Adrenal gland (tissue), 12 donors: ENCODE measurements around the gene FIP1L1. TPM values are rescaled to one million over a fixed set of nuclear protein-coding genes. Genes with fewer than 3 reads are reported as not detected.
A peak's percentile ranks its signal among the peaks of the same experiment; 100 is the strongest.

Experiments
- DNase-seq, 7 donors: peaks; one replicate each; pipeline ENCODE4 v3.0.0-alpha.2; 2019 to 2020
- H3K27ac ChIP-seq, 5 donors: fragments of 200-600 bp; sonication (generic) in 4 of 5; 1 replicate in 3 of 5; 2 replicates in 2 of 5; pipeline versions ENCODE4 v1.5.1 to v1.8.0; 2016 to 2020; ENCODE audit warnings: mild to moderate bottlenecking in 1 of 5
- H3K27me3 ChIP-seq: fragments of 200-600 bp; 2 replicates; pipeline ENCODE4 v1.8.0; 2021
- H3K36me3 ChIP-seq, 2 donors: fragments of 200-600 bp; replicated peaks in 1 of 2; 1 replicate in 1 of 2; 2 replicates in 1 of 2; pipeline versions ENCODE4 v1.5.1 to v1.8.0; 2018 to 2022
- H3K4me1 ChIP-seq, 2 donors: fragments of 200-600 bp; replicated peaks in 1 of 2; 1 replicate in 1 of 2; 2 replicates in 1 of 2; pipeline versions ENCODE4 v1.5.1 to v1.8.0; 2018 to 2021
- H3K4me3 ChIP-seq, 4 donors: fragments of 200-600 bp; sonication (generic) in 3 of 4; one replicate each; pipeline ENCODE4 v1.5.1; 2016 to 2018
- H3K9me3 ChIP-seq, 3 donors: fragments of 200-600 bp; sonication (generic) in 1 of 3; replicated peaks in 1 of 3; 1 replicate in 2 of 3; 2 replicates in 1 of 3; pipeline versions ENCODE4 v1.5.1 to v1.8.0; 2016 to 2021
- CTCF ChIP-seq, 6 experiments: fragments of 450-650 bp in 4 of 6; fragments of 200-600 bp in 2 of 6; sonication (generic) in 1 of 6; IDR thresholded peaks; 1 replicate in 5 of 6; 2 replicates in 1 of 6; pipeline versions ENCODE4 v1.5.1 to v1.8.0; 2016 to 2021; ENCODE audit warnings: antibody characterized with exemption in 6 of 6, mild to moderate bottlenecking in 2 of 6, moderate library complexity in 1 of 6
- POLR2A ChIP-seq, 2 donors: fragments of 450-650 bp; IDR thresholded peaks; one replicate each; pipeline ENCODE4 v1.6.1; 2017; ENCODE audit warnings: antibody characterized with exemption in 2 of 2, mild to moderate bottlenecking in 2 of 2, moderate library complexity in 1 of 2
- WGBS, 4 donors: extraction: QIAGEN DNeasy Blood & Tissue Kit in 2 of 4; methylation state at CpG; one replicate each; pipeline versions ENCODE4 v1.1.5 to v1.1.7; 2013 to 2017; 5-methylcytosine and 5-hydroxymethylcytosine counted together
- intact Hi-C, 2 donors: fragments of 100-400 bp; cut with DNase I; formaldehyde crosslinking; loops; one replicate each; pipeline versions ENCODE4 v1.14.1 to v1.15.0; 2022 to 2023
- polyA plus RNA-seq, 3 donors: library from polyadenylated mRNA; stranded (reverse); fragments of 200-250 nt in 2 of 3; fragments of 350-450 nt in 1 of 3; fragmentation: Illumina TruSeq in 1 of 3; extraction: RNeasy Lipid Tissue Mini Kit (QIAGEN cat#74804) in 1 of 3; gene quantifications; one replicate each; pipeline ENCODE4 v1.2.3, GENCODE V29; 2013 to 2014
- total RNA-seq, 9 donors: library from RNA; depleted of rRNA in 4 of 9; stranded (reverse); fragments of >200 nt in 4 of 9; fragments of 120-200 nt in 1 of 9; fragmentation: NEBNext Ultra II Directional in 1 of 9; extraction: Animal tissue kit (Norgen Biotek cat#: 25700) in 1 of 9; gene quantifications; one replicate each; pipeline versions ENCODE4 v1.1.0 to v1.2.4, GENCODE V29; 2013 to 2023
- donor health status: healthy with polysubstance abuse.
- donor health status: Bipolar disorder and iron deficiency.
- donor health status: DM: yes; HTN: yes; CAD: no.
- donor health status: DM: no; HTN: no; CAD: no.
- donor health status: DM: no; HTN: no; CAD: no.
- donor health status: DM: yes; HTN: yes; CAD: no.

FIP1L1 gene
- total and polyA plus RNA-seq, 12 donors: 28.5 to 77.9 (median 62.9) TPM

- no peak overlapping the region for H3K27ac ChIP-seq
- intact Hi-C loops: loop anchor here in 1 of 2 donors (10.0 kb wide), 1 partner anchor 183 kb away; no protein-coding TSS in a partner anchor
- TF ChIP-seq POLR2A (IDR thresholded peaks at IDR 0.05) (no peak), CTCF (IDR thresholded peaks at IDR 0.05) (no peak)
- H3K4me3 ChIP-seq: no peak overlapping the region
- peaks cover 4 to 36% of the 10 kb centered on the region in 2 donors for H3K4me1 ChIP-seq
- no peaks in the 10 kb centered on the region for H3K9me3 ChIP-seq
- WGBS, 4 donors: 87 to 94% (median 93%) methylated on average over 3 to 4 of the region's 4 CpGs
- H3K36me3 ChIP-seq: no peaks in the 10 kb centered on the region
- H3K27me3 ChIP-seq: no peaks in the 10 kb centered on the region
- peak in 1 of 7 donors; percentile 43 for DNase-seq
Measured at GRCh38 chr4:53501561-53501960, 124.1 kb downstream of the FIP1L1 start.

- intact Hi-C loops: loop anchor here in 1 of 2 donors (10.0 kb wide), 1 partner anchor 183 kb away; no protein-coding TSS in a partner anchor
- no peak overlapping the region for H3K4me3 ChIP-seq
- 82 to 94% (median 91%) methylated on average over 1 of the region's 1 CpG for WGBS, 4 donors
Measured at GRCh38 chr4:53502094-53502493, 124.7 kb downstream of the FIP1L1 start.

GRCh38 chr4:53505947-53506346, 128.5 kb downstream of the FIP1L1 start:
- no peak for TF ChIP-seq POLR2A (IDR thresholded peaks at IDR 0.05)
- no peak for TF ChIP-seq CTCF (IDR thresholded peaks at IDR 0.05)
- WGBS, 4 donors: 89 to 95% (median 92%) methylated on average over 2 of the region's 2 CpGs
- Histone ChIP-seq H3K27me3 (no peaks in the 10 kb centered on the region), H3K9me3 (no peaks in the 10 kb centered on the region), H3K27ac (no peak overlapping the region), H3K4me3 (no peak overlapping the region), H3K36me3 (no peaks in the 10 kb centered on the region), H3K4me1 (peaks cover 0 to 3% of the 10 kb centered on the region in 2 donors)
- intact Hi-C loops: loop anchor here in 1 of 2 donors (10.0 kb wide), 1 partner anchor 179 kb away; no protein-coding TSS in a partner anchor
- no peak for DNase-seq

More at GRCh38 chr4:53502094-53502493, 124.7 kb downstream of the FIP1L1 start:
- Histone ChIP-seq H3K36me3 (no peaks in the 10 kb centered on the region), H3K4me1 (peaks cover 4 to 31% of the 10 kb centered on the region in 2 donors), H3K27me3 (no peaks in the 10 kb centered on the region), H3K9me3 (no peaks in the 10 kb centered on the region), H3K27ac (no peak overlapping the region)
- TF ChIP-seq CTCF (IDR thresholded peaks at IDR 0.05) (no peak), POLR2A (IDR thresholded peaks at IDR 0.05) (no peak)
- DNase-seq: no peak

- H3K9me3 ChIP-seq: no peaks in the 10 kb centered on the region
- H3K27me3 ChIP-seq: no peaks in the 10 kb centered on the region
- intact Hi-C loops: loop anchor here in 1 of 2 donors (10.0 kb wide), 1 partner anchor 178 kb away; no protein-coding TSS in a partner anchor
- no peak overlapping the region for H3K27ac ChIP-seq
- H3K36me3 ChIP-seq: no peaks in the 10 kb centered on the region
- TF ChIP-seq CTCF (IDR thresholded peaks at IDR 0.05) (no peak), POLR2A (IDR thresholded peaks at IDR 0.05) (no peak)
- H3K4me3 ChIP-seq: no peak overlapping the region
- 81 to 93% (median 91%) methylated on average over 7 of the region's 7 CpGs for WGBS, 4 donors
- no peak for DNase-seq
- peaks cover 0 to 9% of the 10 kb centered on the region in 2 donors for H3K4me1 ChIP-seq
Measured at GRCh38 chr4:53507058-53507457, 129.6 kb downstream of the FIP1L1 start.
